DMS 273 (cell line): ENCODE data around the gene CYLD.

Experiments
- DNase-seq: peaks from one replicate; lab custom pipeline; 2025; ENCODE audit not compliant: unreplicated experiment; lab: John Stamatoyannopoulos, UW

CYLD gene

GRCh38 chr16:50741781-50742575, at the start of gene CYLD:
TSS of gene CYLD (plus strand) at chr16:50742086. CDS start at chr16:50749699, 7,613 bp downstream.
- peak; percentile 100 for DNase-seq

GRCh38 chr16:50692644-50692998, 49.3 kb upstream of the CYLD start:
- DNase-seq = no peak

GRCh38 chr16:50692999-50693781, 48.7 kb upstream of the CYLD start, which contains the start of gene NOD2:
TSS of gene NOD2 (plus strand) at chr16:50693606. CDS start at chr16:50699496, 5,890 bp downstream.
- DNase-seq = peak; percentile 78

- DNase-seq = no peak
Observed at GRCh38 chr16:50694206-50694605, 47.7 kb upstream of the CYLD start.

- no peak for DNase-seq
Observed at GRCh38 chr16:50695017-50696000, 46.6 kb upstream of the CYLD start.

GRCh38 chr16:50696126-50696525, 45.8 kb upstream of the CYLD start:
- no peak for DNase-seq

GRCh38 chr16:50696575-50697420, 45.1 kb upstream of the CYLD start:
- DNase-seq = peak; percentile 69

GRCh38 chr16:50697421-50697715, 44.5 kb upstream of the CYLD start:
- DNase-seq = no peak

GRCh38 chr16:50697881-50698767, 43.8 kb upstream of the CYLD start:
- DNase-seq = peak; percentile 40

GRCh38 chr16:50699326-50700159, 42.3 kb upstream of the CYLD start:
- DNase-seq = no peak

GRCh38 chr16:50702725-50703124, 39.2 kb upstream of the CYLD start:
- DNase-seq = peak; percentile 96

GRCh38 chr16:50704245-50704644, 37.6 kb upstream of the CYLD start:
- peak; percentile 19 for DNase-seq

- DNase-seq = no peak
Observed at GRCh38 chr16:50705436-50706110, 36.3 kb upstream of the CYLD start.

GRCh38 chr16:50706250-50706649, 35.6 kb upstream of the CYLD start:
- DNase-seq = no peak

- DNase-seq = no peak
Observed at GRCh38 chr16:50708373-50709060, 33.4 kb upstream of the CYLD start.

GRCh38 chr16:50709061-50709684, 32.7 kb upstream of the CYLD start:
- DNase-seq = no peak

GRCh38 chr16:50709980-50710379, 31.9 kb upstream of the CYLD start:
- DNase-seq = no peak
